ENCODE data around the gene PDGFRB. TPM values are rescaled to one million over a fixed set of nuclear protein-coding genes. Genes with fewer than 3 reads are reported as not detected.

The PDGFRB gene
- total and polyA plus RNA-seq, 10 of the 15 experiments (the other 5 are each of a cell fraction or from before 2014, with no cell fraction given) = 0.02 to 3.0 (median 1.0) TPM

GRCh38 chr5:150155258-150156026, at the start of gene PDGFRB (continued):
- no peak for TF ChIP-seq POLR2A (IDR thresholded peaks at IDR 0.05; ENCODE audit: low read depth, low read length)
- no peak for TF ChIP-seq E2F8 (IDR thresholded peaks at IDR 0.05; ENCODE audit: low read depth, partially characterized antibody)
- TF ChIP-seq BCLAF1 (IDR thresholded peaks at IDR 0.05) = no peak
- TF ChIP-seq TBL1XR1 (IDR thresholded peaks at IDR 0.05; ENCODE audit: low read depth, low read length) = no peak
- TF ChIP-seq MEF2A (IDR thresholded peaks at IDR 0.05; ENCODE audit: insufficient read depth, low read depth, low read length) = no peak
- no peak for TF ChIP-seq CHD4 (IDR thresholded peaks at IDR 0.05)
- no peak for TF ChIP-seq POLR2AphosphoS5 (IDR thresholded peaks at IDR 0.05; ENCODE audit: low read length)
- no peak for TF ChIP-seq JUNB (IDR thresholded peaks at IDR 0.05)
- peak; percentile 37; the same call in 1 of the 2 replicates for TF ChIP-seq CHD2 (IDR thresholded peaks at IDR 0.05; ENCODE audit: borderline replicate concordance, low read depth, low read length)
- TF ChIP-seq GATAD2B (conservative IDR thresholded peaks at IDR 0.05; ENCODE audit: low read depth) = no peak
- peak; percentile 62; the same call in 1 of the 2 replicates for TF ChIP-seq NFYB (IDR thresholded peaks at IDR 0.05; ENCODE audit: insufficient read depth, low read depth, low read length)
- no peak for TF ChIP-seq STAT3 (IDR thresholded peaks at IDR 0.05; ENCODE audit: low read depth, low read length)
- no peak for TF ChIP-seq RCOR1 (conservative IDR thresholded peaks at IDR 0.05; ENCODE audit: low read depth, low read length)
- no peak for TF ChIP-seq SRF (IDR thresholded peaks at IDR 0.05; ENCODE audit: low read depth in 2 of 2, low read length in 2 of 2)
- TF ChIP-seq TCF7 (IDR thresholded peaks at IDR 0.05; ENCODE audit: borderline replicate concordance) = no peak
- no peak for TF ChIP-seq CTCF (IDR thresholded peaks at IDR 0.05 in 2 of 3, conservative IDR thresholded peaks at IDR 0.05 in 1 of 3; ENCODE audit: control insufficient read depth in 2 of 3, extremely low read depth in 1 of 3, insufficient read depth in 1 of 3, low read depth in 3 of 3, low read length in 3 of 3)
- TF ChIP-seq SREBF1 (IDR thresholded peaks at IDR 0.05; ENCODE audit: low read length) = no peak
- TF ChIP-seq MLLT1 (IDR thresholded peaks at IDR 0.05) = 0 out of 2 replicates have a peak, but pooled peaks have one; percentile 16
- TF ChIP-seq KLF5 (IDR thresholded peaks at IDR 0.05; ENCODE audit: partially characterized antibody) = no peak
